Measurements from ENCODE around the gene CD79A.

Gene CD79A

GRCh38 chr19:41876847-41877832, at the start of gene CD79A:
TSS of gene CD79A (plus strand) at chr19:41877279. CDS start at chr19:41877305, 26 bp downstream.
- H3K27ac Mint-ChIP-seq, result peak within 1 kb of the TSS; percentile 76
- peak; percentile 70 for DNase-seq
- H3K4me1 Mint-ChIP-seq, result peaks cover 88% of the 10 kb centered on the region
- H3K36me3 Mint-ChIP-seq (ENCODE audit: low read depth), result peaks cover 3% of the 10 kb centered on the region
- peak; percentile 35 for ATAC-seq
- H3K9me3 Mint-ChIP-seq, result no peaks in the 10 kb centered on the region
- H3K4me3 Mint-ChIP-seq, result peak within 1 kb of the TSS; percentile 76
- H3K27me3 Mint-ChIP-seq, result no peaks in the 10 kb centered on the region

DNA sequence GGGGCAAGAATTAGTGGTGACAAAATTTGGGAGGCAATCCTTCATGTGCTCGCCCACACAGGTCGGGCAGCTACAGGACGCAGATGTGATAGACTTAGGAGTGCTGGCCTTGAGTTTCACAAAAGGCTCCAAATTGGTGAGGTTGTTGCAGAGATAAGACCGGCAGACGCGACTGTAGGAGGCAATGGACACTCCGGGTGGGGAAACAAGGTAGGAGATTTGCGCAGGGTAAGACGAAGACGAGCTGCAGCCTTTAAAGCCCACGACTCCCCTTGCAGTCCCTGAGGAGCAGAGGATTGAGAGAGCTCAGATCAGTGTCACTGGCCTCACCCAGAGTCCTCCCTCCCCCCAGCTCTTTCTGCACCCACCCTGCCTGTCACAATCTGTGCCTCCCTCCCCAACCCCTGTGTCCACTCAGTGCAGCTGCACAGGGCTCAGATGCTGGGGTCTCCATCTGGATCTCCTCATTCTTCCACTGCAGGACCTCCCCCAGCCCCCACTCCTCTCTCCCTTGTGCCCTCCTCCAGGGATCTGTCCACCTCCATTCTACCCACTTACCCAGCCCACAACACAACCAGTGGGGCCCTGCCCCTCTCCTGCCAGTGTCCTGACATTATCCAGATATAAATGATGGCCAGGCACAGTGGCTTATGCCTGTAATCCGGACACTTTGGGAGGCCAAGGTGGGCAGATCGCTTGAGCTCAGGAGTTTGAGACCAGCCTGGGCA, 38.9 kb upstream of the CD79A start:
- Mint-ChIP-seq H3K4me3 (no peak overlapping the region), H3K9me3 (no peaks in the 10 kb centered on the region), H3K27me3 (peaks cover 12% of the 10 kb centered on the region), H3K36me3 (ENCODE audit: low read depth) (no peaks in the 10 kb centered on the region), H3K4me1 (no peaks in the 10 kb centered on the region), H3K27ac (no peak overlapping the region)
- ATAC-seq, result no peak
- DNase-seq, result no peak

GRCh38 chr19:41839211-41839610, 37.9 kb upstream of the CD79A start:
- no peaks in the 10 kb centered on the region for H3K36me3 Mint-ChIP-seq (ENCODE audit: low read depth)
- H3K27me3 Mint-ChIP-seq, result peaks cover 12% of the 10 kb centered on the region
- H3K4me3 Mint-ChIP-seq, result no peak overlapping the region
- H3K4me1 Mint-ChIP-seq, result no peaks in the 10 kb centered on the region
- H3K27ac Mint-ChIP-seq, result no peak overlapping the region
- DNase-seq, result no peak
- no peaks in the 10 kb centered on the region for H3K9me3 Mint-ChIP-seq
- ATAC-seq, result no peak

- Mint-ChIP-seq H3K36me3 (ENCODE audit: low read depth) (no peaks in the 10 kb centered on the region), H3K4me1 (no peaks in the 10 kb centered on the region), H3K27ac (no peak overlapping the region), H3K27me3 (peaks cover 1% of the 10 kb centered on the region), H3K9me3 (no peaks in the 10 kb centered on the region), H3K4me3 (no peak overlapping the region)
- no peak for DNase-seq
- no peak for ATAC-seq
Observed at GRCh38 chr19:41843371-41843770, 33.7 kb upstream of the CD79A start.

DNA sequence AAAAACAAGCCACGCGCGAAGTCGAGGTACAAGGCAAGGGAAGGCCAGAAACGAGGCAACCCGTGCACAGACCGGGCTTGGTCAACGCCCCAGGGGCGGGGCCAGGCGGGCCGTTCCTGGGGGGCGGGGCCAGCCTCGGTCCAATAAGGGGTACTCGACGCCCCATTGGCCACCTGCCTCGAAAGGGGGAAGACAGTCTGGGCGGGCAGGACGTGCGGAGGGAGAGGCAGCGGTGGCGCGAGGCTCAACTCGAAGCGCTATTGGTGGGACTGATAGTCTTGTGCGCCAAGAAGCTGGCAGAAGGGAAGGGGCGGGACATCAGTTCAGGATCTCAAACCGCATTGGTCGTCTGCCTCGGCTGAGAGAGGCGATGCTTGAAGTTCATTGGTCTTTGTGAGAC, 32.5 kb upstream of the CD79A start, which contains the start of gene LYPD4:
TSS of gene LYPD4 (minus strand) at position 83 of the 400 bp plus-strand sequence. CDS start 5,398 bp downstream, outside the sequence.
- Mint-ChIP-seq H3K4me3 (no peak within 1 kb of the TSS), H3K36me3 (ENCODE audit: low read depth) (no peaks in the 10 kb centered on the region), H3K4me1 (no peaks in the 10 kb centered on the region), H3K27me3 (peaks cover 1% of the 10 kb centered on the region), H3K9me3 (no peaks in the 10 kb centered on the region), H3K27ac (no peak within 1 kb of the TSS)
- ATAC-seq, result no peak
- no peak for DNase-seq

DNA sequence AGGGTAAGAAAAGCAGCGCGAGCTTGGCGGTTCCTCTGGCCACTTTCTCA, 32.3 kb upstream of the CD79A start, which contains the start of gene DMRTC2:
TSS of gene DMRTC2 (plus strand) at position 42 of the 50 bp plus-strand sequence. CDS start 2,387 bp downstream, outside the sequence.
- no peaks in the 10 kb centered on the region for H3K36me3 Mint-ChIP-seq (ENCODE audit: low read depth)
- no peaks in the 10 kb centered on the region for H3K4me1 Mint-ChIP-seq
- ATAC-seq, result no peak
- no peak within 1 kb of the TSS for H3K4me3 Mint-ChIP-seq
- H3K27me3 Mint-ChIP-seq, result peaks cover 1% of the 10 kb centered on the region
- no peak within 1 kb of the TSS for H3K27ac Mint-ChIP-seq
- DNase-seq, result no peak
- H3K9me3 Mint-ChIP-seq, result no peaks in the 10 kb centered on the region

DNA sequence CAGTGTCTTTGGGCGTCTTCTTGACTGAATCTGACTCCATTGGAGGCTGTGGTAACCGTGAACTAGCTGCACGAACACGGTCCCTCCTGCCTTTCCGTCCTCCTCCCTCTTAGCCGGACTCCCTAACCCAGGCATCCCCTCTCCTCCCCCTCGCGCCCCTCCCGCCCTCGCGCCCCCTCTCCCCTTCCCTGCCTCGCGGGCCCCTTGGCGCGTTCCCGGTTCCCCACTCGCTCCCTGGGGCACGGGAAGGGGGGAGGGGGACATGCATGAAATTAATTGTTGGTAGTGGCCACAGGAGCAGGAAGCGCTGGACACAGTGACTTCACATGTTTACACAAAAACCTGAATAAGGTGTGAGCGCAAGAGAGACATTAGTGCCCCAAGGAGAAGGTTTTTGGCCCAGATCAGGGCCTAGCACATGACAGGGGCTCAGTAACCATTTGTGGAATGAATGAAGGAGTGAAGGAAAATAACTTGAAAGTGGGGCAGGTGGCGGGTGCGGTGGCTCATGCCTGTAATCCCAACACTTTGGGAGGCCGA, 32.0 kb upstream of the CD79A start:
- DNase-seq (no peak), ATAC-seq (no peak)
- Mint-ChIP-seq H3K9me3 (no peaks in the 10 kb centered on the region), H3K4me1 (no peaks in the 10 kb centered on the region), H3K4me3 (no peak overlapping the region), H3K27me3 (peaks cover 1% of the 10 kb centered on the region), H3K36me3 (ENCODE audit: low read depth) (no peaks in the 10 kb centered on the region), H3K27ac (no peak overlapping the region)

DNA sequence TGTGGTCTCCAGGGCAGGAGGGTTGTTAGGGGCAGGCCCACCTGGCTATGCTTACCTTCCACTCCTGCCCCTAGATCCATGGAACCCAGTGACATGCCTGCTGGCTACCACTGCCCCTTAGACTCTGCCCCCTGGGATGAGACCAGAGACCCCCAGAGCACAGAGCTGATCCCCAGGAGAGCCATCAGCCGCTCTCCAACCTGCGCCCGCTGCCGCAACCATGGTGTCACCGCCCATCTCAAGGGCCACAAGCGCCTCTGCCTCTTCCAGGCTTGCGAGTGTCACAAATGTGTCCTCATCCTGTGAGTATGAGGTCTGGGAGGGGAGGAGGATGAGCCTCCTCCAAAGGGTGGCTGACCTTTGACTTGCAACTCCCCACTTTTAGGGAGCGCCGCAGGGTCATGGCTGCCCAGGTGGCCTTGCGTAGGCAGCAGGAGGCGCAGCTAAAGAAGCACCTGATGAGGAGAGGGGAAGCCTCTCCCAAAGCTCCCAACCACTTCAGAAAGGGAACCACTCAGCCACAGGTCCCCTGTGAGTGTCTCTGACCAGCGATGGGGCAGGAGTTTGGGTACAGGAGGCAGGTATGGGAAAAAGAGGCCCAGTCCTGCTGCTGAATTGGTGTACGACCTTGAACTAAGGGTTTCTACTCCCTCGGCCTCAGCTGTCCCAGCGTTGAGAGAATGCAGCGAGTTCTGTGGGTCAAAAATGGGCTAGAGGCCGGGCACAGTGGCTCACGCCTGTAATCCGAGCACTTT, 29.6 kb upstream of the CD79A start:
- ATAC-seq, result no peak
- no peak overlapping the region for H3K4me3 Mint-ChIP-seq
- no peak for DNase-seq
- peaks cover 6% of the 10 kb centered on the region for H3K27me3 Mint-ChIP-seq
- H3K4me1 Mint-ChIP-seq, result no peaks in the 10 kb centered on the region
- H3K9me3 Mint-ChIP-seq, result no peaks in the 10 kb centered on the region
- no peak overlapping the region for H3K27ac Mint-ChIP-seq
- H3K36me3 Mint-ChIP-seq (ENCODE audit: low read depth), result no peaks in the 10 kb centered on the region

GRCh38 chr19:41848666-41849065, 28.4 kb upstream of the CD79A start:
- Mint-ChIP-seq H3K4me3 (no peak overlapping the region), H3K27ac (no peak overlapping the region), H3K36me3 (ENCODE audit: low read depth) (no peaks in the 10 kb centered on the region)

DNA sequence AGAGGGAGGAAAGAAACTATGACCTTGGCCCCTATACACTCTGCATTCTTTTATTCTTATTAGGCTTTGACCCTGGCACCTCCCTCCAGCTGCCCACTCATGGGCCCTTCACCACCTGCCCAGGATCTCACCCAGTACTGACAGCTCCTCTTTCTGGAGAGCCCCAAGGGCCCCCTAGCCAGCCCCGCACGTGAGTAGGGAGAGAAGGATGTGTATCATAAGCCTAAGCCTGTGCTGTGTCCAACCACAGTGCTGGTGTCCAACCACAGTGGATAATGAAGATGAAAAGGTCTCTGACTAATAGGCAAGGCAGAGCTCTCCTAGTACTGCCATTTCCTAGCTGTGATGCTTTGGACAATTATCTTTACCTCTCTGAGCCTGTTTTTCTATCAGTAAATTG, 28.0 kb upstream of the CD79A start:
- Mint-ChIP-seq H3K9me3 (no peaks in the 10 kb centered on the region), H3K27me3 (peaks cover 4% of the 10 kb centered on the region), H3K36me3 (ENCODE audit: low read depth) (no peaks in the 10 kb centered on the region), H3K4me1 (no peaks in the 10 kb centered on the region), H3K4me3 (no peak overlapping the region), H3K27ac (no peak overlapping the region)
- ATAC-seq (peak; percentile 36), DNase-seq (no peak)

More at GRCh38 chr19:41848666-41849065, 28.4 kb upstream of the CD79A start:
- DNase-seq, result no peak
- H3K9me3 Mint-ChIP-seq, result no peaks in the 10 kb centered on the region
- H3K4me1 Mint-ChIP-seq, result no peaks in the 10 kb centered on the region
- peaks cover 4% of the 10 kb centered on the region for H3K27me3 Mint-ChIP-seq
- ATAC-seq, result no peak

DNA sequence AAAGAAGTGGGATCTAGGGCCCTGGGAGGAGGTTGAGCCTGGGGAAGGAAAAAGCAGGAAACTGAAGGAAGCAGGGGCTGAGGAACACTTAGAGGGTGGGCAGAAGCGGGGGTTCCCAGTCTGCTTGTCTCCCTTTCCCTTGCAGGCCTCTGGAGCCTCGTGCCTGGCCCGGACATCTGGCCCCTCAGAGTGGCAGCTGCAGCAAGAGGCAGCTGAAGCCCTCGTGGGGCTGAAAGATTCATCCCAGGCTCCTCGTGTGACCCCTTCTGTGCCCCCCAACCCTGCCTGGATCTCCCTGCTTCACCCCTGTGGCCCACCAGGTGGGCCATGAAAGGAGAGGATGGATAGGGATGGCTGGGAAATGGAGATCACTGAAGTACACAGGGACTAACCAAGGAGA, 26.7 kb upstream of the CD79A start:
- Mint-ChIP-seq H3K4me1 (no peaks in the 10 kb centered on the region), H3K9me3 (no peaks in the 10 kb centered on the region), H3K27ac (no peak overlapping the region), H3K4me3 (no peak overlapping the region), H3K27me3 (peaks cover 4% of the 10 kb centered on the region), H3K36me3 (ENCODE audit: low read depth) (no peaks in the 10 kb centered on the region)
- DNase-seq (no peak), ATAC-seq (no peak)

- H3K4me3 Mint-ChIP-seq, result no peak overlapping the region
- DNase-seq (no peak), ATAC-seq (no peak)
- no peaks in the 10 kb centered on the region for H3K36me3 Mint-ChIP-seq (ENCODE audit: low read depth)
- H3K9me3 Mint-ChIP-seq, result no peaks in the 10 kb centered on the region
- no peak overlapping the region for H3K27ac Mint-ChIP-seq
- no peaks in the 10 kb centered on the region for H3K4me1 Mint-ChIP-seq
- peaks cover 4% of the 10 kb centered on the region for H3K27me3 Mint-ChIP-seq
Observed at GRCh38 chr19:41851456-41851855, 25.6 kb upstream of the CD79A start.

GRCh38 chr19:41853344-41853743, 23.7 kb upstream of the CD79A start:
- Mint-ChIP-seq H3K27me3 (peaks cover 4% of the 10 kb centered on the region), H3K4me1 (no peaks in the 10 kb centered on the region), H3K27ac (no peak overlapping the region), H3K4me3 (no peak overlapping the region), H3K9me3 (no peaks in the 10 kb centered on the region), H3K36me3 (ENCODE audit: low read depth) (no peaks in the 10 kb centered on the region)
- no peak for ATAC-seq
- no peak for DNase-seq

- no peak overlapping the region for H3K27ac Mint-ChIP-seq
- no peak for ATAC-seq
- no peak overlapping the region for H3K4me3 Mint-ChIP-seq
- no peaks in the 10 kb centered on the region for H3K36me3 Mint-ChIP-seq (ENCODE audit: low read depth)
- no peaks in the 10 kb centered on the region for H3K4me1 Mint-ChIP-seq
- DNase-seq, result no peak
- peaks cover 4% of the 10 kb centered on the region for H3K27me3 Mint-ChIP-seq
- H3K9me3 Mint-ChIP-seq, result no peaks in the 10 kb centered on the region
Observed at GRCh38 chr19:41853768-41854167, 23.3 kb upstream of the CD79A start.

Data from activated naive CD8-positive, alpha-beta T cell treated with anti-CD3 and anti-CD28 coated beads, Interleukin-2, amount 50 U/mL, for 24 hours (primary cell).